ENCODE measurements around the gene OMP.
A peak's percentile ranks its signal among the peaks of the same experiment; 100 is the strongest.

OMP gene

DNA sequence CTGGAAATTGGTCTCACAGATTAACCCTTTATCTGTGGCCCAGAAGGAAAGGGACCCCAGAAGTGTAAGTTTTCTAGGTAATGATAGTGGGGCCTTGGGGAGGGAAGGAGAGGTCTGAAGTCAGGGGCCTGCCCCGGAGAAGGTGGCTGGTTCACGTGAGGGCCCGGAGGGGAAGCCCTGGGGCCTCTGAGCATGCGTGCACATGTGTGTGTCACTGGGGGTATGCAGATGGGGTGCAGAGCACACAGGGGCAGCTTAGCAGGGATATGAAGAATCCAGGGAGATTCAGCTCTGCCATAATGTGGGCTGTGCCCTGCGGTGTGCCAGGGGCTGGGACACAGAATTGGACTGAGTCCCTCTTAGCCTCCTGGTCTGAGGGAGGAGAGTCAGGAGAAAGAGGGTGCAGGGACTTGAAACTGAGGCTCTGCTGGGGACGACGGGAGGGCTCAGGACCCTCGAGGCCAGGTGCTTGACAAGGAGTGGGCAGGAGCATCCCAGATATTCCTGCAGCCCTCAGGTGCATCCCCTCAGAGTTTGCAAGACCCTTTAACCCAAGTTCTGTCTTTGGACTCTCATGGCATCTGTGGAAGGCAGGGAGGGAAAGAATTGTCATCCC lies 40.9 kb downstream of the OMP start:
- no peak for DNase-seq

DNA sequence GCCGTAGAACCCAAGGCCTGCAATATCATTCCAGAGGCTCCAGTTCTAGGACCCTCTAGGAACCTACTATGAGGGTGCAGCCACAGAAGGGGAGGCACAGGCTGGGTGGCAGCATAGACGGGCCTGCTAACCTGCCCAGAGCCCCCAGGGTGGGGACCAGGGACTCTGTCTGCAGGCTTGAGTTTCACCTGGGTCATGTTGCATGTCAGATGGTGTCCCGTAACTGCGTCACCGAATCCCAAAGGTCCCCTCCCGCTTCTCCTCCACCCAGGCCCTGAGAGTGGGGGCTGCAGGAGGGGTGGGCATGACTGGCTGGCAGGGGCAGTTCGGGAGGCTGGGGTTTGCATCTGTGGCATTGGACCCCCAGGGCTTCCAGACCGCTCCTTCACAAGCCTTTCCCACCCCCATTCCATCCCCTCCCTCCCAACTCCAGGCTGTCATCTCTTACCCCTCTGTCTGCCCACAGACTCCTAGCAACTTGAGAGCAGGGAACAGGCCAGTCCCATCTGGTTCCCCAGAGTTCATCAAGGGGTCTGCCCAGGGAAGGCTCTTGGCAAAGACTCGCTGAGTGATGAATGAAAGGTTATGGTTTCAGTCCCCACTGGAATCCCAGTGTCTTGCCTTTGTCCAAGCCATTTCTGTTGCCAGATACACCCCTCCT lies 41.7 kb downstream of the OMP start:
- no peak for DNase-seq

DNA sequence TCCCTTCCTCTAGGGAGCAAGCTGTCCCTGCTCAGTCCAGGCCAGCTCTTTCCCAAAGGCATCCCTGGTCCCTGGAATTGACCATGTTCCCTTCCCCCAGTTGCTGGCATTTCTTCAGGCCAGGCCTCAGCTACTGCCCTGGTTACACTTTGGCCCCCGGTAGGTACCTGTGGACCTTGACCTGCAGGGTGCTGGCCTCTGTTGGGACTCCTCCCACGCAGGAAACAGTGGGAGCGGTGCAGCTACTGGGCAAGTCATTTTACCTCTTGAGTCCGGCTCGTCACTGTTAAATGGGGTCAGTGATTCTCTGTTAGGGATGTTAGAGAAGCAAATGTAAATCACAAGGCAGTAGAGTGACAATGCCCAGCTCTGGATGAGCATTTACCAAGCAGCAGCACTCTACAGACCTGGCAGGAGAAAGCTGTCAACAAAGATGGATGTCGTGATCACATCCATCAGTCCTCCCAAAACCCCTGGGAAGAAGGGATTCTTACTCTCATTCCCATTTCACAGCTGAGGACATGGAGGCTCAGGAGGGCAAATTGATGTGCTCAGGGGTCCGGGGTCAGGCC lies 42.3 kb downstream of the OMP start:
- DNase-seq, result no peak

DNA sequence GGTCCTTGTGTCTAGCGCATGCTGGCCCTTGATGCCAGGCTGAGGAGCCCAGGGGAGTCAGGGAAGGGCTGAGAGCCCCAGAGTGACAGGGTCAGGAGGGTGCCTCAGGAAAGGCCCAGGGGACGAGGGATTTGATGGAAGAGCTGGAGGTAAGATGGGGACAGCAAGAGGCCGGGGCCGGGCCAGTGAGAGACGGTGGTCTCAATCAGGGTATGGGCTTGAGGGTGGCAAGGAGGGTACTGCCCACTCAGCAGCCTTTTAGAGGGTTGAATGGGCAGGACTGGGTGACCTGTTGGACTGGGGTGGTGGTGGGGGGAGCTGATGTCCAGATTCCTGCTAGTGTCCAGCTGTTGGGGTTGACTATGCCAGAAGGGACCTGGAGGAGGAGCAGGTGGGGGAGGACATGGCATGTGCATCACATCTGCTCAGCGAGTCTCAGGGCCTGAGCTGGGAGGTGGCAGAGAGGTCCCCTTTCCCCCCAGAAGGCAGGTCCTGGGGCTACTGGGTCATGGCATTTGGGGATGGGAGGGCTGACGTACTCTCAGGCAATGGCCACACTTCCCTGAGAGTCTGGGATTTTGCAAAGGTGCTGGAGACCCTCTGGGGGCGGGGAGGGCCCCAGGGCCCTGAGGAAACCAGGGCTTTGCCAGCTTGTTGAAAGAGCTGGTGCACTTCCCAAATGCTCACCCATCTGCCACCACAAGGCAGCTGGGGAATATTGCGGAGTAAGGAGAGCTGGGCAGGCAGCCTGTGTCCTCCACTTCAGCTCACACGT lies 43.8 kb downstream of the OMP start:
- DNase-seq, result no peak

DNA sequence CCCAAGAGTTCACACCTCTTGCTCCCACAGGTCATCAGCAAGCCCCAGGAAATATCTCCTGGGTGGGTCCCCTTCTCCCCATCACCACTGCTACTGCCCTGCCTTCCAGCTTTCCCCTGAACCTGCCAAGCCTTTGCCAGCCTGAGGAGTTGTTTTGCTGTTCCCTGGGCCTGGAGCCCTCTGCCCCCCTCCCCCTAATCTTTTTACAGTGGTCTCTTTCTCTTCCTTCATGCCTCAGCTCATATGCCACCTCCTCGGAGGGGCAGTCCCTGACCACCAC lies 44.3 kb downstream of the OMP start:
- no peak for DNase-seq

DNA sequence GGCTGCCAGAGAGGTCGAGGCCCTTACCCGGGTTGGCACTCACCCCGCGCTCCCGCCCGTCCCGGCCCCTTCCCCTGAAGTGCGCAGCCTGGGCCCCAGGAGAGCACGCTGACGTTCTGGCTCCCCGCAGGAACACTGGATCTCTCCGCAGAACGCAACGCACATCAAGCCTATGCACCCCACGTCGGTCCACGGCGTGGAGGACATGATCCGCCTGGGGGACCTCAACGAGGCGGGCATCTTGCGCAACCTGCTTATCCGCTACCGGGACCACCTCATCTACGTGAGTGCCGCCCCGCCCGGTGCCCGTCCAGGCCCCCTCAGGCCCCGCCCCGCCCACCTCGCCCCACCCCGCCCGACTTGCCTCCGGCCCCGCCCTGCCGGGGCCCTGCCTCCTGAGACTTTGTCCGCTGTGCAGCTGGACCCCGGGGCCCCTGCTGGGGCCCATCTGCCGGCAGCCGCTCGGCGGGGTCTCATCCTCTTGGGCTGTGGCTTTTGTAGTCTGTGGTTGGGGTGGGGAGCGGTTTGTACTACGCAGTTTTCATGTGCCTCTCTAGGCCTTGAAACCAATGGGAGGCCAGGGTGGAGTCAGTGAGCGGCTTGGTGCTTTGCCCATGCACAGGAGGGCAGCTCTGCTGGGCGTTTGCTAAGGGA lies 45.2 kb downstream of the OMP start:
- peak; percentile 49 for DNase-seq

DNA sequence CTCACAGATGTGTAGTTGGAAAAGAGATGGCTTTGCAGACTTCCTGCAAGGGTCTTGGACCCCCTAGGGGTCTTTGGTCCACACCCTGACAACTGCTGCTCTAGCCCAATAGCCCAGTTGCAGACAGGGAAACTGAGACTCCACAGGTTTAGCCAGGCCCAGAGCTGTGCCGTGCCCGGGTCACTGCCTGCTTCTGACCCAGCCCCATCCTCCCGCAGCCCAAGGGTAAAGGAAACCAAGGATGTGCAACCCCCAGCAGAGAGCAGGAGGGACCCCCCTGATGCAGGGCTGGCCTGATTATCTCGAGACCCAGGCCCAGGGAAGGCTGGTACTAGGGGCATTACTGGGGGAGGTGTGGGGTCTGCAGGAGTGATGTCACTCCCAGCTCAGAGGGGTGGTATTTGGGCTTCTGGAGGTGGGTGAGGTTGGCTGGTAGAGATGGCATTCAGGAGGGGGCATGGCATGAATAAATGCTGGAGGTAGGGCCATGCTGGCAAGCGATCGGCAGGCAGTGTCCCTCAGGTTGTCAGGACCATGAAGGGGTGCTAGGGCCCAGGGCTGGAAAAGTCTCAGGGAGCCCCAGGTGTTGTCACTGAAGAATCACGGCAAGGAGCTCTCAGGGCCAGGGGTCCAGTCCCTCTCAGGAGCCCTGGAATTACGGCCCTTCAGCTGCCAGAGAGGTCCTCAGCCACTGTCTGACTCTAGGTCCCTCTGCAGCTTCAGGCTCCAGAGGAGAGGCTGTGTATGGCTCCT lies 46.5 kb downstream of the OMP start:
- DNase-seq, result no peak

DNA sequence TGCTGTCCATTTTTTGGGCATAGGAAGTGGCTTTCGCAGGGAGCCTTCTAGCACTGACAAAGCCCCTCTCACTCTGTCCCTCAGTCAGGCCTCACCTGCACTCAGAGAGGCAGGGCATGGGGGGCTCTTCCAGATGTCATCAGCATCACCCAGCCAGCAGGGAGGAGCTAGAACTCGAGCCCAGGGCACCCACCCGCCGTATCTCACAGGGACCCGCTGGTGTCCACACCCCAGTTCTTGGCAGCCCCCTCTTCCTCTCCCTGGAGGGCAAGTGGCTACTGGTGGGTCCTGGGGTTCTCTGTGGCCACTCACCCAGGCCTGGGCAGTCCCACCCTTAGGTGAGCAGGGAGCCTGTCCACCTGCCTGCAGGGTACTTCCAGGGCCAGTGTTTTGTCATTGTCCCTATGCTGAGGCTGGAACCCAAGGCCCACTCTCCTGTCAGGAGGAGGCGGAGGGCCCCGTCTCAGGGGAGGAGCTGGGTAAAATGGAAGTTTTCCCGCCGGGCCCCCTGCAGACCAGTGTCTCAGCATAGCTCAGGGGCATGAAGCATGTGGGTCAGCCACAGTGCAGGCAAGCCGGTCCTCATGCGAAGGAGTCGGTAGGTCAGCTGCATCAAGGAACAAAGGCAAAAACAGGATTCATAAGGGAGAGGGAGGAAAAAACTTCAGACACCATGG lies 47.2 kb downstream of the OMP start:
- no peak for DNase-seq

DNA sequence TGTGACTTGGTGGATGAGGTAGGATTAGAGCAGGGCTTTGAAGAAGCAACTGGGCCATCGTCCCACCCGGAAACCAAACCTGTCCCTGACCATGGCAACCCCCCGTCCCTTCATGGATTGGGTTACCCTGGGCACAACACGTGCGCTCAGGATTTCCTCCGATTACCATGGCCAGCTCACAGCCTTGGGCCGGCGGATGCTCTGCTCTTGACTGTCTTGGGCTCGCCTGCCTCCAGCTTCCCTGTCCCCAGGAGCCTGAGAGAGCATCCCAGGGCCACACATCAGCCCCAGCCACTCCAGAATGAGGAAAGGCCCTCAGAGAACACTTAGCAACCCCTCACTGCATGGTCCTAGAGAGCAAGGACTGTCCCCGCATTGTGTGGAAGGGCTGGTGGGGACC lies 48.2 kb downstream of the OMP start:
- no peak for DNase-seq

DNA sequence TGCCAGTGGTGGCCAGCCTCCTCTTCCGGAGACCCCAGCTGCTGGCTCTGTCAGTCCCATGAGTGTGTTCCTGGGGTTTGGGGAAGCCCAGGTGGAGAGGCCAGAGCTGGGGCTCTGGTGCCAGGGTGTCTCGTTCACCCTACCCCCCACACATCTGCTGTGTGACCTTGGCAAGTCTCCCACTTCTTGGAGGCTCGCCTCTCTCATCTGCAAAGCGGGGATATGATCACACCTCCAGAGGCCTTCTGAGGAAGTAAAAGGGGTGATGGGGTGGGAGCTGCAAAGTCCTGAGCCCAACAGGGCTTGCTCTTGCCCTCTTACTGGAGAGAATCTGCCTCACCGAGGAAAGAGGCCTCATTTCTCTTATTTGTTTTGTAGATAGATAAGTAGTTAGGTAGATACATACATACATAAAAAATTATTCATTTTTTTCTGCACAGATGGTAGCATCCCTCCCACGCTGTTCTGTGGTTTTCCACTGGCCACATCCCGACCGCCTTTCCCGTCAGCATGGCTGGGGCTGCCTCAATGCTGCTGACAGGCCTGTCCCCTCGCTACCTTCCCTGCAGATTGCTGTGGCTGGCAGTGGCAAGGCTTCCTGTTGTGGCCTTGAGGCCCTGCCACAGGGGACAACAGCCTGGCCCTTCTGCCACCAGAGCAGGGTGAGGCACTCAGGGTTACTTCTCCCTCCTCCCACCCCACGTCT lies 49.3 kb downstream of the OMP start:
- DNase-seq, result peak; percentile 59

DNA sequence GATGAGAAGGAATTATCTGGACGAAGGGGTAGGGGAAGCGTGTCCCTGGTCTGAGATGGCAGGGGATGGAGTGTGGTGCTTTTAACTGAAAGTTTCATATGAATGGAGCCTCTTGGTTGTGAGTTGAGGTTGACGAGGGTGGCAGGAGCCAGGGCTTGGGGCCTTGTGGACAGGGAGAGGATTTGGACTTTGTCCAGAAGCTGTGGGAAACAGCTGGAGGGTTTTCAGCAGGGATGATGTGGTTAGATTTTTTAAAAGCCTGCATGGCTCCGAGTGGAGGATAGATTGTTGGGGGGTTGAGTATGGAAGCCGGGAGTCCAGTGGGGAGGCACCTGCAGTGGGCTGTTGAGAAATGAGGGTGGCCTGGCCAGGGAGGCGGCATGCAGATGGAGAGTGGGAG lies 50.2 kb downstream of the OMP start:
- DNase-seq, result peak; percentile 59

All from femur (tissue), 1 donor.